Ovary (tissue), 3 donors: ENCODE measurements around the gene SLC6A6.

Source experiments
- CTCF ChIP-seq, 3 donors: fragments of 450-650 bp in 2 of 3; fragments of 200-600 bp in 1 of 3; IDR thresholded peaks; one replicate each; pipeline versions ENCODE4 v1.5.1 to v1.8.0; 2016 to 2022; ENCODE audit warnings: antibody characterized with exemption in 3 of 3, mild to moderate bottlenecking in 1 of 3
- EP300 ChIP-seq: sonication (generic); formaldehyde crosslinking; IDR thresholded peaks from one replicate; pipeline ENCODE4 v1.6.1; 2017; ENCODE audit warnings: antibody characterized with exemption
- POLR2A ChIP-seq: fragments of 450-650 bp; IDR thresholded peaks from one replicate; pipeline ENCODE4 v1.6.1; 2017; ENCODE audit warnings: antibody characterized with exemption, mild to moderate bottlenecking, moderate library complexity
- donor health status: DM: no; HTN: no; CAD: no.

- TF ChIP-seq CTCF (IDR thresholded peaks at IDR 0.05) (no peak), POLR2A (no peak), EP300 (no peak)
These were observed 110.0 kb downstream of the SLC6A6 start for GRCh38 chr3:14512281-14512941.
